ENCODE data around the gene CC2D2B.
"Not testable (repeated sequence)": the region's sequence is repeated elsewhere in the genome, so short reads cannot be mapped to it uniquely, and the experiment has no call there.

CC2D2B gene, protein sequence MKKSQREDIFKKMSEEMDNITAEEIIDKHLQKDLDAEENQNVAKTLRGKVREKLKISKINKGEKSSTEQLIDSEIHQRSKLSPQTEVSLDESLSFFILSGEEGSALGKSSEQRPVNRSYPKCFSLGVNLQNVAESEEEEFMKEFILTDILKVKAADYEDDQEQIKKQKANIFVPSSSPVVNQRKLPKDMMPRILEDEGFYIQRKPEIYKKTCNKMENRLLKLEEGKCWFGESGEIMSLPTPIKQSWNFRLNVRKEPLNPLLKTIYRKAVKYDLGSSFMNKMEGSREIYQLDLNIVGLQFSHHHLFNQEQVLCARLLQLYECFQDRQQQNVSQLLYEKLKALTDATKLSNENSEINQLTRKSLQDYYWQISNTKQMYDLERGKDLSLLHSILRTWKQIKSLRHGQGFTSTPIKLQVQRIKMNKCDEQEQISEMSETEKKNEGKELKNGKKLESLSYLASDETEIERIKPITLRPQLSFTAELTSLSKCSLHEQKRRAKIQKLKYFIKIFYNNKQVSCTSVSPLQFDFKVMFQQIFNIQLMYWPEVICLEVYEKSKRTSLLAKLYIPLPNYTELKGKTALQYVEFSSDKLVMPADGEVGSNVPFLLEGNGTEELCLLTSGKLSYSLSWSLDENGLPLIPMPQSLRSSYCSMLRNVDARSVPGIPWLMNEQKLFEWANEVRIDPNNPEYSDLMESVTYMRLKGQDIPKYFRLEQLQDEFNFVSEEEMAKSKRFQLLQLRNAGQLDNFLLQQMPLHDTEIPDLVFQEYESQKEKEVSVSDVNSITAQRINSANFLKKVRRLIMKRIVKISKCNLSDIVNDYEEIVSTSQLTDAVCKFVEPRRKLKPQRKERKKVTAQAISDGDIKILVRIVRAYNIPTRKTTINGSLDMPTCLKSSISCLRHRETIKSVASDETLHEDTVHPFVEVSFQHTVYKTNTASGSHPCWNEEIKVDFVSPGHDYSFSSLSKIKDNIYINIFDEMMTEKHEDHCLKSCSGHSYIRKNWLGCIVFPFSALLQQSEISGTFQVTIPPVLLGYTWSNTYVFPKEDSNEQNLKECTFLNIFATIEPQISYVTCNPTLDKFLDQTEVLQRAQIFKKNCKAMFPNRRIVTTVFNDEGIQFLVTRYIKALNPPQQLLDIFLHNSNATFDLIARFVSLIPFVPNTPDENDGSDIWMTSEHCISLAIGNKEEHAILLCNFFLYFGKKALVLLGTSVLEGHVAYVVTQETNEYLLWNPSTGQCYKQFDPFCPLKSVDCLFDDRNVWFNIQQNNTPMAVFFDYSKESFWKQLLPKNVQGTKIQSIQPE (N-terminal part only)

GRCh38 chr10:95907456-95908253 lies at the start of gene CC2D2B:
TSS of gene CC2D2B (plus strand) at chr10:95907975. CDS start at chr10:95911324, 3,349 bp downstream.
- no peak for FAIRE-seq

GRCh38 chr10:95860166-95860940 lies 47.4 kb upstream of the CC2D2B start:
- FAIRE-seq: no peak

GRCh38 chr10:95861386-95861785 lies 46.4 kb upstream of the CC2D2B start:
- no peak for FAIRE-seq

- no peak for FAIRE-seq
These were observed 42.6 kb upstream of the CC2D2B start for GRCh38 chr10:95864906-95865813.

GRCh38 chr10:95865814-95866466 lies 41.8 kb upstream of the CC2D2B start:
- no peak for FAIRE-seq

DNA sequence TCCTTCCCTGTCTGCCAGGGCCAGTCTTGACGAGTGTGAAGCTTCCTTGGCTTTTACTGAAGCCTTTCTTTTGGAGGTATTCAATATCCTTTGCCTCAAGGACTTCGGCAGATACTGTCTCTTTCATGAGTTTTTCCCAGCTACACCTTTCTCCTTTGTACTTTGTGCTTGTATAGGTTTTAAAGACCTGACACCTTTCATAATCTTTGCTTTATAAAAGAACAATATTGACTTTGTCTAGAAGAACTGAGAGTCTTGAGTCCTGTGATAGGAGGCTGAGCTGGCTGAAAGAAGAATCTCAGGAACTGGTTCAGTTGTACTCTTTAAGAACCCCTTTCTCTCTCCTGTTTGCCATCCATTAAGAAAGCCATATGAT lies 41.3 kb upstream of the CC2D2B start:
- FAIRE-seq: no peak

DNA sequence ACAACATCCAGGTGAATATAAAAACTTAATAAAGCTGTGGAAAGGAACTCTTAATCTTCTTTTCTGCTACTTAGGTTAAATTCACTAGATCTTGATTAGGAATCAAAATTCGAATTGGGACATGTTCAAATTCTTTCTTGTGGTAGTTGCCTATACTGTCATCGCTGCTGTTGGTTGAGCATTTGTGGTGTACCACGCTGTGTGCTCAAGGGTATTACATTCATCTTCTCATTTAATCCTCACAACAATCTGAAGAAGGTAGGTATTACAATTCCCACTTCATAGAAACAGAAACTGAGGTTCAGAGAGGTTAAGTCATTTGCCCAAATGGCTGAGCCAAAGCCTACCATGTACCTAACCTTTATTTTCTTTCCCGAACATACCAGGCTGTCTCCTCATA lies 39.9 kb upstream of the CC2D2B start:
- FAIRE-seq: no peak

DNA sequence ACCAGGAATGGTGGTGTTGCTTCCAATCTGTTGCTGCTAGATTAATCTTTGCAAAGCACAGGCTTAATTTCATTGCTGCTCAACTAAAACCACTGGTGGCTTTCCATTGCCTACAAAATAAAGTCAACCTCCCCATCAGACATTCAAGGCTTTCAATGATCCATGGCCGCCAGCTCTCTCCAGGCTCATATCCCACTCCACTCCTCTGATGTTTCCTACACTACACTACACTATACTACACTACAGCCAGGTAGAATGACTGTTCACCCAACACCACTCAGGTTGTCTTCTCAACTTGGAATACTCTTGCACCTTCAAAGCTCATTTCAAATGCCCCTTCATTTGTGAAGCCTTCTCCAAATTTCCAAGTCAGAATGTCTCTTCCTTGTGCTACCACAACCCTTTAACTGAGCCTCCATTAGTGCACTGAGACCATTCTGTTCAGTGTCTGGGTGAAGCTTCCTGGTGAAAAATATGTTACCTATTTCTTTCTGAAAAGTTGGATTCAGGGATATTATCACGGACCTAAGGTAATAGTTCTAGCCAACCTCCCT lies 35.5 kb upstream of the CC2D2B start:
- FAIRE-seq: no peak

DNA sequence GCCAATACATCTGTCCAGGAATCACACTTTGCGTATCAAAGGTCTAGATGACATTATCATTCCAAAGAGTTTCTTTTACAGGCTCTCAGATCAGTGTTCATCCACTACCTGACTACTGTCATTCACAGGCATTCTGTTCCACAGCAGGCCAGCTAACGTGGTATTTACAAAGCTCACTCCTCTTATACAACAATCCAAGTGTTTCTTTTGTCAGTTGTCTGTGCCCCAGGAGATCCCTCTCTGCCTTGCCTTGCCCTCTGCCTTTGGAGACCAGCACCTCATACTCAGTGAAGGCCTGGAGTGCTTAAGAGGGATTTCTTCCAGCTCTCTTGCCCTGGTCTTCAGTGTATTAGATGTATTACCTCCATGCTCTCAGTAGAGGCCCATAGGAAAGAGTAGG lies 34.6 kb upstream of the CC2D2B start:
- FAIRE-seq: no peak

DNA sequence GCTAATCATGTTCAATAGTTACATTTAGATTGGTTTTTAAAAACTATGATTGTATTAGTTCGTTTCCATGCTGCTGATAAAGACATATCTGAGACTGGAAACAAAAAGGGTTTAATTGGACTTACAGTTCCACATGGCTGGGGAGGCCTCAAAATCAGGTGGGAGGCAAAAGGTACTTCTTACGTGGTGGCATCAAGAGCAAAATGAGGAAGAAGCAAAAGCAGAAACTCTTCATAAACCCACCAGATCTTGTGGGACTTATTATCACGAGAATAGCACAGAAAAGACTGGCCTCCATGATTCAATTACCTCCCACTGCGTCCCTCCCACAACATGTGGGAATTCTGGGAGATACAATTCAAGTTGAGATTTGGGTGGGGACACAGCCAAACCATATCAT lies 34.1 kb upstream of the CC2D2B start:
- FAIRE-seq: no peak

GRCh38 chr10:95874783-95875182 lies 33.0 kb upstream of the CC2D2B start:
- not testable (repeated sequence) for FAIRE-seq

DNA sequence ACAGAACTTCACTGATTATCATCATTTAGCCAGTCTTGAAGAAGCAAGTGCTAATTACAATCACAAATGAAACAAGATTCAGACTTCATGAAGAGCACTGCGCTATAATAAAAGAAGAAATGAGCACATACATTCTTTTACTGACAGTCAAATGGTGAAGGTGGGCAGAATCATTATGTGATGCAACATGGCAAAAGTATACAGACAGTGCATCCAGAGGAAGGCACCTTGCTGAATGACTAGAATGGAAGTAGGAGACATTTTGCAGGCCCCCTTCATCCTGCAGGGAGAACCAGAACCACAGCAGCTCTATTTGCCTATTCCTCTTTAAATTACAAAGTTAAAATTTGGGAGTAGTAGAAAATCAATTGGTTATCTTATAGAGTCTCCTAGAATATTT lies 31.0 kb upstream of the CC2D2B start:
- no peak for FAIRE-seq

GRCh38 chr10:95877881-95878280 lies 29.9 kb upstream of the CC2D2B start:
- no peak for FAIRE-seq

GRCh38 chr10:95880704-95881103 lies 27.1 kb upstream of the CC2D2B start:
- FAIRE-seq: no peak

- no peak for FAIRE-seq
These were observed 26.5 kb upstream of the CC2D2B start for GRCh38 chr10:95881316-95881715.

GRCh38 chr10:95889830-95890229 lies 17.9 kb upstream of the CC2D2B start:
- no peak for FAIRE-seq

- no peak for FAIRE-seq
These were observed 11.5 kb upstream of the CC2D2B start for GRCh38 chr10:95896071-95896850.

DNA sequence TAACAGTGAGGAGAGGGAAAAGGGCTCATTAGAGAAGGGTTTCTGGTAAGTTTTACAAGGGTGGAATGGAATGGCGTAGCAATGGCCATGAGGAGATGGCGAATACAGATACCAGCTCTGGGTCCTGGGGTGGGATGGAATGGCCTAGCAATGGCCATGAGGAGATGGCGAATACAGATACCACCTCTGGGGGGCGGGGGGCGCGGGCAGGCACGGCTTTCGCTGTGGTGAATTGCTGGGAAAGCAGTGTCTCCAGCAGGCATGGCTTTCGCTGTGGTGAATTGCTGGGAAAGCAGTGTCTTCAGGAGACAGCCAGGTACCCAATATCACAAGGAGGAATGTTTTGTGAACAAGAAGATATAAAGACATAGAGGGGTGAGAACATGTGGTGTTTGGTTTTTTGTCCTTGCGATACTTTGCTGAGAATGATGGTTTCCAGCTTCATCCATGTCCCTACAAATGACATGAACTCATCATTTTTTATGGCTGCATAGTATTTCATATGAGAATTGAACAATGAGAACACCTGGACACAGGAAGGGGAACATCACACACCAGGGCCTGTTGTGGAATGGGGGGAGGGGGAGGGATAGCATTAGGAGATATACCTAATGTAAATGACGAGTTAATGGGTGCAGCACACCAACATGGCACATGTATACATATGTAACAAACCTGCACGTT lies 1.7 kb upstream of the CC2D2B start:
- FAIRE-seq: not testable (repeated sequence)

All from islet of Langerhans (tissue), 1 donor.